HG02852 (cell line): ENCODE results near the gene SNX17.
"Not testable (repeated sequence)": the region's sequence is repeated elsewhere in the genome, so short reads cannot be mapped to it uniquely, and the experiment has no call there.

Source experiments
- ATAC-seq: cut with Tn5 transposase; IDR thresholded peaks from one replicate; pipeline ENCODE4 v1.9.1; 2021; ENCODE audit warnings: mild to moderate bottlenecking, moderate library complexity; ENCODE audit not compliant: unreplicated experiment

The SNX17 gene

GRCh38 chr2:27390822-27391679 lies 20.6 kb downstream of the SNX17 start:
- no peak for ATAC-seq

- ATAC-seq, result no peak
These were observed 22.8 kb downstream of the SNX17 start for GRCh38 chr2:27393225-27393624.

DNA sequence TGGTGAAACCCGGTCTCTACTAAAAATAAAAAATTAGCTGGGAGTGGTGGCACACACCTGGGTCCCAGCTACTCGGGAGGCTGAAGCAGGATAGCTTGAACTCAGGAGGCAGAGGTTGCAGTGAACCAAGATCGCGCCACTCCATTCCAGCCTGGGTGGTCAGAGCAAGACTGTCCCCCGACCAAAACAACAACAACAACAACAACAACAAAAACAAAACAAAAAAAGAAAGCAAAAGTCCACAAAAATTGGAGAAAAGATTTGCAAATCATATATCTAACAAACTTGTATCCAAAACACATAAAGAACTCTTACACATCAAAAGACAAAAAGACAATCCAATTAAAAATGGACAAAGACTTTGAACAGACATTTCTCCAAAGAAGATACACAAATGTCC lies 28.5 kb downstream of the SNX17 start:
- ATAC-seq, result no peak

DNA sequence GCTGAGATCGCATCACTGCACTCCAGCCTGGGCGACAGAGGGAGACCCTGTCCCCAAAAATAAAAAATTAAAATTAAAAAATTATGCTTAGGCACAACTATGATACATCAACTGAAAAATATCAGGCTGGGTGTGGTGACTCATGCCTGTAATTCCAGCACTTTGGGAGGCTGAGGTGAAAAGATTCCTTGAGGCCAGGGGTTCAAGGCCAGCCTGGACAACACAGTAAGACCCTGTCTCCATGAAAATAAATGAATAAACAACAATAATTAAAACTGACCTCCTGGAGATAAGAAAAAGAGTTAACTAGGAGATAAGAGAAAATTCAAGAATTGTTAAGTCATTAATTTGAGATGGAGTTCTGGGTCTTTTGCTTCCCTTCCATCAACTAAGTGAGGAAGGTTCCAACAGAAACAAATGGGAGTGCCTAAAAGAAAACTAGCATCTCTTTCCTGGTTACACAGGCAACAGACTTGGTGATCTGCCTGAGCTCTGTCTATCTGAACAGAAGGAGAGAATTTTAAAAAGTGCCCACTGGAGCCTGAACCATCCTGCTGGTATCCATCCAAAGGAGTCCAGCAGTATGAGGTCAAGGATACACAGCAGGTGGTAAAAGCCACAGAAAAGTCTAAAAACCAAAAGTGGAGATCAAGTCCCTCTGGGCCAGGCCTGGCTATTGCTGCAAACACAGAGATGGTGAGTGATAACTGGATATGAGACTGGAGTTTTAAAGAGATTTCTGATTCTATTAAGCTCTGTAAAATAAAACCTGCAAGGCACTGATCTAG lies 30.1 kb downstream of the SNX17 start:
- no peak for ATAC-seq

DNA sequence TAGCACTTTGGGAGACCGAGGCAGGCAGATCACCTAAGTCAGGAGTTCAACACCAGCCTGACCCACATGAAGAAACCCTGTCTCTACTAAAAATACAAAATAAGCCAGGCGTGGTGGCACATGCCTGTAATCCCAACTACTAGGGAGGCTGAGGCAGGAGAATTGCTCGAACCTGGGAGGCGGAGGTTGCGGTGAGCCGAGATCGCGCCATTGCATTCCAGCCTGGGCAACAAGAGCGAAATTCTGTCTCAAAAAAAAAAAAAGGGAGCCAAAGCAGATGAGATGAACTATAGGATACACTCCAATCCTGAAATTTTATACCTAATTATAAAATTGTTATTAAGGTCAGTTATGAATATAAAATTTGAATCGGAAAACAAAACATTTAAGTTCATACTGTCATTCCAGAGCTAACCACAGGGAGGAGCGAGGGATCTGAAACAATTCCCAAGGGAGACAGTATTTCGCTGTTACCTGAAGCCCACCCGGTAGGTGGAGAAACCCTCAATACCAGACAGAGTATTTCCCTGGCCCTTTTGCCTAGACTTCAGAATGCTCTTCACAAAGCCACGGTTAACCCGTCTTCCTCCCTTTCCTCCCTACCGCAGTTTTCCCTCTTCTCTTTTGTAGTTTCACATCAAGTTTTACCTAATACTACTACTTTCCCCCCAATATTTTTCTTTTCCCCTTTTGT lies 37.5 kb downstream of the SNX17 start:
- ATAC-seq, result no peak

GRCh38 chr2:27408601-27409320 lies 38.3 kb downstream of the SNX17 start:
- ATAC-seq, result peak; percentile 38

DNA sequence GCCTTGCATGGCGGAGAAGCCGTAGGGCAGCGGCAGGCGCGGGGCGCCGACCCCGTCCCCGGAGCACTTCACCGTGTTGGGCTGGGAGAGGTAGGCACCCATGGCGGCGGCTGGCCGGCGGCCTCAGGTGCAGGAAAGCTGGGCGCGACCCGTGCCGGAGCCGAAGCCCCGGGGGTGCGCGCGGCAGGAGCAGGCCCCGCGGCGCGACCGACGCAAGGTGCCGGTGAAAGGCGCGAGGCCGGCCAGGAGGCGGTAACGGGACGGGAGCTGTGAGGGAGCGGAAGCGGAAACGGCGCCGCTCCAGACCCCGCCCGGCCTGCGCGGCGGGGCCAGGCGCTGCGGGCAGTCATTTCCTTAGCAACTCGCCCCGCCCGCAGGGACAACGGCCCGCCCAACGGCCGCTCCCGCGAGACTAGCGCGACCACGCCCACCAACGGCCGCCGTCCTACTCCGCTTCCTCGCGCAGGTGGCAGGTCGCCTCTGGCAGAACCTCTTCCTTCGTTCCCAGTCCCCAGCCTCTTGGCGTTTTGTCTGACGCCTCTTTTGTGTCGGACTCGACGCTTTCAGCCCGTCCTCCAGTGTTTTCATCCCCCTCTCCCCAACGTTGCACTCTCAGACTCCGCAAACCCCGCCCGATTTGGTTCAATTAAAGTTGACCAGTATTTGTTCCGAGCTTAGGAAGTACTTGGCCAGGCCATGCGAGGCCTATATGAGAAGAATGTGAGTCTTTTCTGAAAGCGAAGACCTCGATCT lies 39.1 kb downstream of the SNX17 start, which contains the start of gene PPM1G:
Gene PPM1G, minus strand, starts transcription at position 271 of the 753 bp plus-strand sequence. Its CDS starts 169 bp downstream, at position 102.
- ATAC-seq, result peak; percentile 91

- ATAC-seq, result no peak
These were observed 42.2 kb downstream of the SNX17 start for GRCh38 chr2:27412419-27413152.

- ATAC-seq, result no peak
These were observed 45.7 kb downstream of the SNX17 start for GRCh38 chr2:27416151-27416550.

- ATAC-seq, result no peak
These were observed 50.6 kb downstream of the SNX17 start for GRCh38 chr2:27420996-27421395.

DNA sequence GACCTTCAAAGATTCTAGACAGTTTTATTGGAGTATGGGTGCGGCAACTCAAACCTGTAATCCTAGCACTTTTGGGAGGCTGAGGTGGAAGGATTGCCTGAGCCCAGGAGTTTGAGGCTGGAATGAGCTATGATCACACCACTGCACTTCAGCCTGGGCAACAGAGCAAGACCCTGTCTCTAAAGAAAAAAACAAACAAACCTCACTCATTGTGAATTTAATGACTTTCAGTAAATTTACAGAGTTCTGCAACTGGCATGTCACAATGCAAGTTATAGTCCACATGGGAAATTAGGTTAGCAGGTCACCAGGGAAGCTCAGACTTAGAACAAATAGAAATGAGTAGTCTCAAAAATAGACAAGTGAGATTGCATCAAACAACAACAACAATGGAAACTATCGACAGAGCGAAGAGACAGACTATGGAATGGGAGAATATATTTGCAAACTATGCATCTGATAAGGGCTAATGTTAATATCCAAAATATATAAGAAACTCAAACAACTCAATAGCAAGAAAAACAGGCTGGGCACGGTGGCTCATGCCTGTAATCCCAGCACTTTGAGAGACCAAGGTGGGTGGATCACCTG lies 51.3 kb downstream of the SNX17 start:
- no peak for ATAC-seq

GRCh38 chr2:27422958-27423357 lies 52.5 kb downstream of the SNX17 start:
- no peak for ATAC-seq

GRCh38 chr2:27425039-27425438 lies 54.6 kb downstream of the SNX17 start:
- ATAC-seq, result not testable (repeated sequence)
